Mesenchymal stem cell (in vitro differentiated cells and primary cell): ENCODE results near the gene PARK7.

ENCODE experiments used
- DNase-seq: peaks from one replicate; pipeline ENCODE4 v3.0.0-alpha.2; 2013
- H2AFZ ChIP-seq: one replicate; pipeline ENCODE4 v1.6.1; 2013; ENCODE audit warnings: low read depth, mild to moderate bottlenecking, control low read depth, inconsistent platforms, low read length, moderate library complexity
- H2AK5ac ChIP-seq: 2 replicates; pipeline ENCODE4 v1.6.1; 2013; ENCODE audit warnings: low read length, moderate library complexity, mild to moderate bottlenecking, inconsistent platforms; ENCODE audit not compliant: severe bottlenecking
- H2BK120ac ChIP-seq: one replicate; pipeline ENCODE4 v1.6.1; 2013; ENCODE audit warnings: low read depth, mild to moderate bottlenecking, inconsistent platforms, low read length, moderate library complexity
- H2BK12ac ChIP-seq, 2 experiments: one replicate each; pipeline ENCODE4 v1.6.1; 2013; ENCODE audit warnings: inconsistent platforms in 2 of 2, low read length in 2 of 2, mild to moderate bottlenecking in 2 of 2, moderate library complexity in 2 of 2, control low read depth in 1 of 2
- H2BK15ac ChIP-seq: one replicate; pipeline ENCODE4 v1.6.1; 2013; ENCODE audit warnings: mild to moderate bottlenecking, low read depth, inconsistent platforms; ENCODE audit not compliant: poor library complexity, severe bottlenecking
- H2BK5ac ChIP-seq: 2 replicates; pipeline ENCODE4 v1.6.1; 2013; ENCODE audit warnings: low read depth, mild to moderate bottlenecking, low read length, control low read depth, inconsistent platforms; ENCODE audit not compliant: poor library complexity, severe bottlenecking
- H3K14ac ChIP-seq, 2 experiments: one replicate each; pipeline ENCODE4 v1.6.1; 2013; ENCODE audit warnings: inconsistent platforms in 2 of 2, low read length in 2 of 2, control low read depth in 1 of 2, mild to moderate bottlenecking in 1 of 2, moderate library complexity in 1 of 2
- H3K18ac ChIP-seq, 2 experiments: one replicate each; pipeline ENCODE4 v1.6.1; 2013; ENCODE audit warnings: inconsistent platforms in 2 of 2, low read length in 2 of 2, control low read depth in 1 of 2, low read depth in 1 of 2, mild to moderate bottlenecking in 1 of 2
- H3K23ac ChIP-seq, 2 experiments: one replicate each; pipeline ENCODE4 v1.6.1; 2013; ENCODE audit warnings: inconsistent platforms in 2 of 2, low read length in 2 of 2, mild to moderate bottlenecking in 2 of 2, moderate library complexity in 2 of 2, control low read depth in 1 of 2
- H3K27ac ChIP-seq: 2 replicates; pipeline ENCODE4 v1.5.1; 2013; ENCODE audit warnings: mild to moderate bottlenecking, moderate library complexity, low read length, control low read depth, inconsistent platforms; ENCODE audit not compliant: poor library complexity, severe bottlenecking
- H3K27me3 ChIP-seq, 2 experiments: 2 replicates each; pipeline versions ENCODE4 v1.6.1 to v1.7.0; 2013; ENCODE audit warnings: low read length in 2 of 2, mild to moderate bottlenecking in 2 of 2, moderate library complexity in 2 of 2, control low read depth in 1 of 2, inconsistent platforms in 1 of 2; ENCODE audit not compliant: control insufficient read depth in 1 of 2, insufficient read depth in 1 of 2
- H3K36me3 ChIP-seq, 2 experiments: 2 replicates each; pipeline versions ENCODE4 v1.6.1 to v1.7.0; 2013; ENCODE audit warnings: low read length in 2 of 2, control low read depth in 1 of 2, inconsistent platforms in 1 of 2, low read depth in 1 of 2, mild to moderate bottlenecking in 1 of 2; ENCODE audit not compliant: insufficient read depth in 2 of 2, control insufficient read depth in 1 of 2
- H3K4ac ChIP-seq, 2 experiments: one replicate each; pipeline ENCODE4 v1.6.1; 2013; ENCODE audit warnings: inconsistent platforms in 2 of 2, low read length in 2 of 2, mild to moderate bottlenecking in 2 of 2, moderate library complexity in 2 of 2, control low read depth in 1 of 2, low read depth in 1 of 2
- H3K4me1 ChIP-seq: 2 replicates; pipeline ENCODE4 v1.6.1; 2013; ENCODE audit warnings: low read depth, low read length, control low read depth; ENCODE audit not compliant: control insufficient read depth, insufficient read depth
- H3K4me2 ChIP-seq: 2 replicates; pipeline ENCODE4 v1.6.1; 2013; ENCODE audit warnings: low read length, mild to moderate bottlenecking, inconsistent platforms; ENCODE audit not compliant: poor library complexity, severe bottlenecking
- H3K4me3 ChIP-seq, 2 experiments: 2 replicates each; pipeline versions ENCODE4 v1.5.1 to v1.7.0; 2013; ENCODE audit warnings: low read length in 2 of 2, mild to moderate bottlenecking in 2 of 2, control low read depth in 1 of 2, low read depth in 1 of 2; ENCODE audit not compliant: insufficient read depth in 1 of 2
- H3K79me1 ChIP-seq: replicated peaks from 2 replicates; pipeline ENCODE4 v1.6.1; 2013; ENCODE audit warnings: mild to moderate bottlenecking, control low read depth, low read length, inconsistent platforms; ENCODE audit not compliant: poor library complexity, severe bottlenecking
- H3K9ac ChIP-seq: 2 replicates; pipeline ENCODE4 v1.7.0; 2013; ENCODE audit warnings: mild to moderate bottlenecking, low read length, moderate library complexity
- H3K9me3 ChIP-seq: 2 replicates; pipeline ENCODE4 v1.7.0; 2013; ENCODE audit warnings: mild to moderate bottlenecking, low read length; ENCODE audit not compliant: control insufficient read depth
- H4K8ac ChIP-seq: one replicate; pipeline ENCODE4 v1.6.1; 2013; ENCODE audit warnings: inconsistent platforms, mild to moderate bottlenecking, low read length, moderate library complexity
- H4K91ac ChIP-seq: one replicate; pipeline ENCODE4 v1.6.1; 2013; ENCODE audit warnings: mild to moderate bottlenecking, low read length, inconsistent platforms
- WGBS: methylation state at CpG from one replicate; pipeline ENCODE4 v1.1.7; 2013; ENCODE audit warnings: mixed read lengths; 5-methylcytosine and 5-hydroxymethylcytosine counted together

PARK7 gene

DNA sequence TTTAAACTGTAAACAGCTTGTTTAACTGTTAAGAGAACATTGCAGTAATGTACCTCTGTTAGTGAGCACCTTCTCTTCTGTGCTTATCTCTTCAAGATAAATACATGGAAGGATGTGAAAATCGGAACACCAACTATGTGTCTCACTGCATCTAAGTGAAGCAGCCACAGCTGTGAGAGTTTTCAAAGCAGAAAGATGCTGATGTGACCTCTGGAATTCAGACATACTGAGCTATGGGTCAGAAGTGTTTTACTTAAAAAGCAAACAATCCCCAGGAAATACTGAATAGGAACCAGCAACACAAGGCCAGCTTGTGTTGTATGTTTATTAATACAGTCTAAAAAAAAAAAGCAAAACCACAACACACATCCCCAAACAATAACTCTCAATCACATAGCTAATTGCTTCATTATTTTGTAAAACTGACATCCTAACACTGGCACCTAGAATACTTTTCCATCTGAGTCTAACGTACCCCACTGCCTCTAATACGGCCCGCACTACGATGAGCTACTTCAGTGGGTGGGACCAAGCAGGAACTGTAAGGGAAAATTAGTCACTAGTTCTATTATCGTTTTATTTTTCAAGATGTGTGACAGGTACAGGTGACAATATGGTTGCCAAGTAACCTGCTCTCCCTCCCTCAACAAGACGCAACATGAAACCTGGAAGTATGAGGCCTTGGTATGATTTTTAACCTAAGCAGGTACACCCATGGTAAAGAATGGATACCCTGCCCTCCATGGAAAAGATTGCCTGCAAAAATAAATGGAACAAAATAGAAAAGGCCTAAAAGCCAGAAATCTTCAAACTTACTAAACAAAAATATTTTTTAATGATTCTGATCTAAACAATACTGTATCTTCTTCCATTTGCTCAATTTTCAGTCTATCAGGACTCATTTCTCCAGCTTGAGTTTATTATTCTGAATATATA is 50.7 kb downstream of the PARK7 start:
- Histone ChIP-seq H2BK12ac (no peak overlapping the region), H3K79me1 (peaks cover 30% of the 10 kb centered on the region), H3K9ac (peak overlapping the region; percentile 12), H2BK5ac (no peak overlapping the region), H4K8ac (no peak overlapping the region), H3K4me1 (peaks cover 3% of the 10 kb centered on the region), H2AFZ (no peak overlapping the region), H3K4ac (no peak overlapping the region), H2AK5ac (no peak overlapping the region), H3K36me3 (peaks cover 37 to 60% of the 10 kb centered on the region in 2 experiments), H2BK120ac (no peak overlapping the region), H3K4me3 (no peak overlapping the region), H3K27me3 (no peaks in the 10 kb centered on the region), H3K18ac (no peak overlapping the region), H2BK15ac (no peak overlapping the region), H3K27ac (no peak overlapping the region), H3K4me2 (no peak overlapping the region), H3K23ac (no peak overlapping the region), H3K14ac (no peak overlapping the region), H3K9me3 (no peaks in the 10 kb centered on the region), H4K91ac (no peak overlapping the region)
- DNase-seq = peak; percentile 14
- WGBS = 86% methylated on average over 5 of the region's 7 CpGs

DNA sequence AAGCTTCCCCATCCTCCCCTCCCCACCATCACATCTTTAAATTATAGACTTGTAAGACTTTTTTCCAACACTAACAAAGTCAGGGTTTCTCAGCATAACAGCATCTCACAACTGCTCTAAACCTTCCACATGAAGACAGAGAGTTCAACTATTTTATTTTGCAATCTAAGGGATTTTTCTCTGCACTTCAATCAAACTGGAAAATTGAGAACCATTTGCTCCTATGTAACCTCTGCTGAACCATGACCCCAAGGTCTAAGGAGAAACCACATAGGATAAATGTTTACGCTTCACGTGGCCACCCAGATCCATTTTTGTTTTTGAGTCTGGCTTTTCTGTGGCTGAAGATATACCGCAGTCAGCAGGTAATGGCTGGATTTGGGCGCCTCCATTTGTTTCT is 51.4 kb downstream of the PARK7 start:
- Histone ChIP-seq H3K4me3 (no peak overlapping the region), H4K91ac (no peak overlapping the region), H3K23ac (no peak overlapping the region), H4K8ac (no peak overlapping the region), H3K9me3 (no peaks in the 10 kb centered on the region), H3K79me1 (peaks cover 30% of the 10 kb centered on the region), H3K4me2 (no peak overlapping the region), H3K9ac (peak overlapping the region; percentile 79), H3K27me3 (no peaks in the 10 kb centered on the region), H2AK5ac (no peak overlapping the region), H3K4me1 (peaks cover 3% of the 10 kb centered on the region), H3K14ac (no peak overlapping the region), H3K27ac (no peak overlapping the region), H2BK12ac (no peak overlapping the region), H3K18ac (no peak overlapping the region), H3K4ac (no peak overlapping the region), H2AFZ (no peak overlapping the region), H3K36me3 (peaks cover 37 to 60% of the 10 kb centered on the region in 2 experiments), H2BK15ac (no peak overlapping the region), H2BK5ac (no peak overlapping the region), H2BK120ac (no peak overlapping the region)
- 81% methylated on average over 4 of the region's 4 CpGs for WGBS
- DNase-seq = no peak

DNA sequence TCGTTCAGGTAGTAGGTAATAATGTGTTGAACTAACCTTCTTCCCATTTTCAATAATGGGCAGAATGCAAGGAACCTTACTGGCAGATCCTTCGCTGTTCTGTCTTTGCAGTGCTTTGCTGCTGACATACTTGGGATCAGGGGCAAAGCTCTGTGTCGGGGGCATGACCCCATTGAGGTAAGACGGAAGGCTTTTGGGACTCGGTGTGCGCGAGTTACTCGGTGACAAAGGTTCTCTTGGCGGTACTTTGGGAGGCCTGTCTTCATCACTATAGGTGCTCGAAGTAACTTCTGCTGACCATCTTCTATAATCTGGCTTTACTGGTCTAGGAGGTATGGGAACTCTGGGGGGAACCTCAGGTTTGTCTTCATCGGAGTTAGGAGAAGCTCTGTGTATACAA is 51.9 kb downstream of the PARK7 start:
- Histone ChIP-seq H3K4me3 (no peak overlapping the region), H4K91ac (no peak overlapping the region), H2BK12ac (no peak overlapping the region), H3K4me1 (peaks cover 3% of the 10 kb centered on the region), H4K8ac (no peak overlapping the region), H3K27me3 (no peaks in the 10 kb centered on the region), H3K27ac (no peak overlapping the region), H2AFZ (no peak overlapping the region), H3K4me2 (no peak overlapping the region), H3K23ac (no peak overlapping the region), H3K9me3 (no peaks in the 10 kb centered on the region), H2BK5ac (no peak overlapping the region), H2AK5ac (no peak overlapping the region), H2BK120ac (no peak overlapping the region), H3K9ac (peak overlapping the region; percentile 79), H3K18ac (no peak overlapping the region), H3K4ac (no peak overlapping the region), H3K79me1 (peaks cover 30% of the 10 kb centered on the region), H3K36me3 (peaks cover 37 to 60% of the 10 kb centered on the region in 2 experiments), H2BK15ac (no peak overlapping the region), H3K14ac (no peak overlapping the region)
- WGBS = 94% methylated on average over 10 of the region's 11 CpGs
- DNase-seq = no peak

DNA sequence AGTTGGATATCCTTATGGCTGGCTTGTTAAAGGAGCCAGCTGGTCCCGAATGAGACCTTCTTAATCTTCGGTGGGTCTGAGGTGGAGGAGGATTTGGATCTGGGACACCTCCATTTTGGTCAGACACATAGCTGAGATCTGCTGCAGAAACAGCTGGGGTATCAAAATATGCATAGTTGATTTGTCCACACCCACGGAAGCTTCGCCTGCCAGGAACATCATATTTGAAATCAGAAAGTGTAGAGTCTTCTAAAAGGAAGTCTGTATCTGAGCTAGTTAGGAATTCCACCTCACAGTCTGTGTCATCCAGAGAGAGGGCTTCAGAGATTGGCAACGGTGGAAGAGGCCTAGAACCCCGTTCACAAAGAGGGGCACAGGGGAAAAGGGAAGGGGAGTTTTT is 52.3 kb downstream of the PARK7 start:
- H2BK12ac ChIP-seq = no peak overlapping the region
- H3K4me1 ChIP-seq = peaks cover 3% of the 10 kb centered on the region
- no peak for DNase-seq
- H2BK5ac ChIP-seq = no peak overlapping the region
- H3K14ac ChIP-seq = no peak overlapping the region
- no peak overlapping the region for H3K4ac ChIP-seq
- no peak overlapping the region for H3K4me3 ChIP-seq
- peaks cover 36 to 57% of the 10 kb centered on the region in 2 experiments for H3K36me3 ChIP-seq
- no peak overlapping the region for H4K8ac ChIP-seq
- H3K9ac ChIP-seq = peak overlapping the region; percentile 79
- no peak overlapping the region for H4K91ac ChIP-seq
- H3K4me2 ChIP-seq = no peak overlapping the region
- no peak overlapping the region for H3K23ac ChIP-seq
- no peak overlapping the region for H2AK5ac ChIP-seq
- H3K27me3 ChIP-seq = no peaks in the 10 kb centered on the region
- 93% methylated on average over 5 of the region's 6 CpGs for WGBS
- no peak overlapping the region for H2BK120ac ChIP-seq
- peaks cover 30% of the 10 kb centered on the region for H3K79me1 ChIP-seq
- H2BK15ac ChIP-seq = no peak overlapping the region
- H3K9me3 ChIP-seq = no peaks in the 10 kb centered on the region
- no peak overlapping the region for H3K18ac ChIP-seq
- H3K27ac ChIP-seq = no peak overlapping the region
- H2AFZ ChIP-seq = no peak overlapping the region
